Activated T-cell treated with anti-CD3 and anti-CD28 coated beads, Interleukin-2, amount 50 U/mL, for 4 hours (primary cell): Measurements from ENCODE around the gene GRB7. TPM values are rescaled to one million over a fixed set of nuclear protein-coding genes. Genes with fewer than 3 reads are reported as not detected.
"Not testable (repeated sequence)": the region's sequence is repeated elsewhere in the genome, so short reads cannot be mapped to it uniquely, and the experiment has no call there.

Experiments used
- ATAC-seq, 2 donors: fragments of 200-7000 bp; cut with Tn5 transposase; one replicate each; pipeline ENCODE4 v1.10.0; 2021
- DNase-seq: peaks from one replicate; pipeline ENCODE4 v3.0.0-alpha.2; 2020
- H3K27me3 Mint-ChIP-seq: one replicate; pipeline ENCODE4 v1.8.0; 2021; ENCODE audit warnings: low read depth, mixed read lengths
- H3K36me3 Mint-ChIP-seq: one replicate; pipeline ENCODE4 v1.8.0; 2022; ENCODE audit warnings: mixed read lengths; ENCODE audit not compliant: insufficient read depth
- H3K4me1 Mint-ChIP-seq: one replicate; pipeline ENCODE4 v1.8.0; 2021; ENCODE audit warnings: low read depth, mixed read lengths
- H3K4me3 Mint-ChIP-seq: one replicate; pipeline ENCODE4 v1.8.0; 2021; ENCODE audit warnings: mild to moderate bottlenecking, moderate library complexity, mixed read lengths
- H3K9me3 Mint-ChIP-seq: one replicate; pipeline ENCODE4 v1.8.0; 2021; ENCODE audit warnings: mixed read lengths
- total RNA-seq, 3 donors: library from RNA; stranded (reverse); gene quantifications; one replicate each; pipeline ENCODE4 v1.2.1, GENCODE V29; 2021

GRB7 gene
- under 1 TPM; 0.43 to 0.73 (median 0.47) TPM for total RNA-seq

DNA sequence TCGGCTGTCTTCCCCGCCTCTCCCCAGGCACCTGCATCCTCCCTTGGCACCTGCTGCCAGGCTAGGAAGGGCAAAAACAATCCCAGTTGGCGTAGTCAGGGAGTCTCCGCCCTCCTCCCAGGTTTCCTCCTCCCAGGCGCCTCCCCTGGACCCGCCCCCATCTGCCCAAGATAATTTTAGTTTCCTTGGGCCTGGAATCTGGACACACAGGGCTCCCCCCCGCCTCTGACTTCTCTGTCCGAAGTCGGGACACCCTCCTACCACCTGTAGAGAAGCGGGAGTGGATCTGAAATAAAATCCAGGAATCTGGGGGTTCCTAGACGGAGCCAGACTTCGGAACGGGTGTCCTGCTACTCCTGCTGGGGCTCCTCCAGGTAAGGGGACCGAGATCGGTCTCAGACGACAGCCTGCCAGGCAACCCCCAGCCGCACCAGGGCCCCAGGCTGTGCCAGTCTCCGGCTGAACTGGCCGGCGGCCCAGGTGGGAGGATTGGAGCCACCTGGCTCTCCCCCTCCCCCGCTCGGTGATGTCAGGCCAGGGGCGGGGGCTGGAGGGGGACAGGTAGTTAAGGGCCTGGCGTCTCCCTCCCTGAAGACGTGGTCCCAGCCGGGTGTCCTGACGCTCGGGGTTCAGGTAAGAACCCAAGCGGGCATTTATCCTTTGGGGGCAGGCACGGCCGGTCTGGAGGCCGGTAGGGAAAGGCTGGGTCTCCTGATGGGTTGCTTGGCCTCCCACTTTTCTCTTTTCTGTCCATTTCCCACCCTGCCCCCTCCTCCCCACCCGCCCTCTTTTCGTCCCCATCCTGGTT, at the start of gene GRB7:
TSS of gene GRB7 (plus strand) at position 179 of the 808 bp plus-strand sequence. CDS start 4,364 bp downstream, outside the sequence.
- Mint-ChIP-seq H3K9me3 (no peaks in the 10 kb centered on the region), H3K4me3 (peak within 1 kb of the TSS; percentile 72)
- no peak for DNase-seq

GRCh38 chr17:39688475-39688835, 49.3 kb upstream of the GRB7 start:
- H3K27me3 Mint-ChIP-seq: no peaks in the 10 kb centered on the region
- no peaks in the 10 kb centered on the region for H3K9me3 Mint-ChIP-seq
- H3K36me3 Mint-ChIP-seq: peaks cover 11% of the 10 kb centered on the region
- peaks cover 23% of the 10 kb centered on the region for H3K4me1 Mint-ChIP-seq
- H3K4me3 Mint-ChIP-seq: peak overlapping the region; percentile 98
- DNase-seq (no peak), ATAC-seq (no peak)

More for the DNA sequence above, at the start of gene GRB7:
- Mint-ChIP-seq H3K27me3 (peaks cover 27% of the 10 kb centered on the region), H3K36me3 (no peaks in the 10 kb centered on the region), H3K4me1 (peaks cover 14% of the 10 kb centered on the region)
- ATAC-seq: peak; percentile 4 to 13

GRCh38 chr17:39688945-39689344, 48.8 kb upstream of the GRB7 start:
- no peak for DNase-seq
- H3K27me3 Mint-ChIP-seq: no peaks in the 10 kb centered on the region
- no peak for ATAC-seq
- H3K9me3 Mint-ChIP-seq: no peaks in the 10 kb centered on the region
- H3K36me3 Mint-ChIP-seq: peaks cover 10% of the 10 kb centered on the region
- H3K4me1 Mint-ChIP-seq: peaks cover 23% of the 10 kb centered on the region
- H3K4me3 Mint-ChIP-seq: peak overlapping the region; percentile 98

DNA sequence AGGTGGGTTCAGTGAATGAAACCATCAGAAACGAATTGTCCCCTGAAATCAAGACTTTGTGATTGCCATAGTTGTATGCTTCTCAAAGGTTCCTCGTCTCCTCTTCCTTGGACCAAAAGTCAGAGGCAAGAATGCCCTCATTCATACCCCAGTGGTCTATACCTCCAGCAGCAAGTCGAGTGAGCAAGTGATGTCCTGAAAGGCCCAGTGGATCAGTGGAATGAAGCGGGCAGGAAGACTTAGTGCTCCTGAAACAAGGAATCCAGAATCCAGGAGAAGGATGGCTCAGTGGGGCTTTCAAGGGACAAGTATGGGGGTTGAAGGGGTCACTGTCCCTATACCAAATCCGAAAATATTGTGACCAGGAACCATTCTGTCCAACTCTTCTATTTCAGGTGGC, 43.1 kb upstream of the GRB7 start:
- H3K36me3 Mint-ChIP-seq: peaks cover 4% of the 10 kb centered on the region
- DNase-seq (no peak), ATAC-seq (no peak)
- H3K4me3 Mint-ChIP-seq: no peak overlapping the region
- no peaks in the 10 kb centered on the region for H3K9me3 Mint-ChIP-seq
- H3K27me3 Mint-ChIP-seq: peaks cover 17% of the 10 kb centered on the region
- peaks cover 2% of the 10 kb centered on the region for H3K4me1 Mint-ChIP-seq

DNA sequence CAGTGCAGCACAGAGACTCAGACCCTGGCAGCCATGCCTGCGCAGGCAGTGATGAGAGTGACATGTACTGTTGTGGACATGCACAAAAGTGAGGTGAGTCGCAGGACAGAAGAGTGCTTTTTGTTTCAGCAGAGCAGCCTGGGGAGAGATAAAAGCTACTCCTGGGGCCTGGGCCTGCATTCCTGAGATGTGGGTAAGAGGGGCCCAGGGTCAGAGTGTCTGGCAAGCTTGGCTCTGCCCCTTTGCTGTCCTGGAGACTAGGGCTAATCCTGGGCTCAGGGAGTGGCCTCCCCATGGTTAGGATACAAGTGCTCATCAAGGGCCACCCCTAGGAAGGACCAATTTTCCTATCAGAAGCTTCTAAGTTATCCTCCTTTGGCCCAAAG, 42.7 kb upstream of the GRB7 start:
- no peaks in the 10 kb centered on the region for H3K9me3 Mint-ChIP-seq
- peaks cover 4% of the 10 kb centered on the region for H3K36me3 Mint-ChIP-seq
- ATAC-seq (no peak), DNase-seq (no peak)
- H3K4me1 Mint-ChIP-seq: peaks cover 5% of the 10 kb centered on the region
- H3K4me3 Mint-ChIP-seq: no peak overlapping the region
- H3K27me3 Mint-ChIP-seq: peaks cover 20% of the 10 kb centered on the region

- Mint-ChIP-seq H3K36me3 (peaks cover 4% of the 10 kb centered on the region), H3K27me3 (peaks cover 33% of the 10 kb centered on the region), H3K4me1 (peaks cover 5% of the 10 kb centered on the region), H3K9me3 (no peaks in the 10 kb centered on the region), H3K4me3 (no peak overlapping the region)
- ATAC-seq: no peak
- no peak for DNase-seq
Observed at GRCh38 chr17:39696731-39697130, 41.0 kb upstream of the GRB7 start.

DNA sequence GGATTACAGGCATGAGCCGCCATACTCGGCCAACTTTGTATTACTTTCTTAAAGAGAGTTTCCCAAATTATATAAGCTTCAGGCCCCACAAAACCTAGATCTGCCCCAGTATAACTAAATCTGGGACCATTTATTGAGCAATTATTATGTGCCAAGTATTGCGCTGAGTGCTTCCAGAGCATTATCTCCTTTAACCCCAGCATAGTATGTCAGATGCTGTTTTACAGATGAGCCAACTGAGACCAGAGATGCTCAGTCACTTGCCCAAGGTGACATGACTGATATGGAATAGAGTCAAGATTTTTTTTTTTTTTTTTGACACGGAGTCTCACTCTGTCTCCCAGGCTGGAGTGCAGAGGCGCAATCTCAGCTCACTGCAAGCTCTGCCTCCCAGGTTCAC, 39.8 kb upstream of the GRB7 start:
- no peak for DNase-seq
- Mint-ChIP-seq H3K4me3 (no peak overlapping the region), H3K4me1 (peaks cover 5% of the 10 kb centered on the region), H3K27me3 (peaks cover 35% of the 10 kb centered on the region), H3K9me3 (no peaks in the 10 kb centered on the region), H3K36me3 (peaks cover 4% of the 10 kb centered on the region)
- no peak for ATAC-seq

DNA sequence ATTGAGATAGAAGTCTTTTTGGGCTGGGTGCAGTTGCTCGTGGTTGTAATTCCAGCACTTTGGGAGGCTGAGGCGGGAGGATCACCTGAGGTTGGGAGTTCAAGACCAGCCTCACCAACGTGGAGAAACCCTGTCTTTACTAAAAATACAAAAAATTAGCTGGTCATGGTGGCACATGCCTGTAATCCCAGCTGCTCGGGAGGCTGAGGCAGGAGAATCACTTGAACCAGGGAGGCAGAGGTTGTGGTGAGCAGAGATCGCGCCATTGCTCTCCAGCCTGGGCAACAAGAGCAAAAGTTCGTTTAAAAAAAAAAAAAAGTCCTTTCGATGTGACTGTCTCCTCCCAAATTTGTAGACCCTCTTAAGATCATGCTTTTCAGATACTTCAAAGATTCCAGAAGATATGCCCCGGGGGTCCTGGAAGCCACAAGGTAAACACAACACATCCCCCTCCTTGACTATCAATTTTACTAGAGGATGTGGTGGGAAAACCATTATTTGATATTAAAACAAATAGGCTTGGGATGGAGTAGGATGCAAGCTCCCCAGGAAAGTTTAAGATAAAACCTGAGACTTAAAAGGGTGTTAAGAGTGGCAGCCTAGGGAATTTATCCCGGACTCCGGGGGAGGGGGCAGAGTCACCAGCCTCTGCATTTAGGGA, 38.5 kb upstream of the GRB7 start:
- not testable (repeated sequence) for ATAC-seq, DNase-seq, H3K36me3 Mint-ChIP-seq, H3K4me1 Mint-ChIP-seq, H3K9me3 Mint-ChIP-seq
- H3K27me3 Mint-ChIP-seq: peaks cover 35% of the 10 kb centered on the region
- peak overlapping the region; percentile 33 for H3K4me3 Mint-ChIP-seq

- Mint-ChIP-seq H3K9me3 (no peaks in the 10 kb centered on the region), H3K27me3 (peaks cover 35% of the 10 kb centered on the region), H3K4me1 (peaks cover 5% of the 10 kb centered on the region), H3K36me3 (peaks cover 2% of the 10 kb centered on the region), H3K4me3 (peak within 1 kb of the TSS; percentile 33)
- DNase-seq (no peak), ATAC-seq (no peak)
Observed at GRCh38 chr17:39699818-39700147, 38.0 kb upstream of the GRB7 start, which contains the start of gene ERBB2. Gene ERBB2 (plus strand): TSS chr17:39700064. CDS start chr17:39700239, 175 bp downstream.

GRCh38 chr17:39700148-39700987, 37.4 kb upstream of the GRB7 start:
- Mint-ChIP-seq H3K9me3 (no peaks in the 10 kb centered on the region), H3K27me3 (peaks cover 35% of the 10 kb centered on the region), H3K4me1 (peaks cover 5% of the 10 kb centered on the region), H3K36me3 (no peaks in the 10 kb centered on the region), H3K4me3 (no peak overlapping the region)
- DNase-seq (no peak), ATAC-seq (peak in 1 of 2 donors; percentile 25)

GRCh38 chr17:39701012-39701783, 36.5 kb upstream of the GRB7 start:
- DNase-seq: no peak
- no peak for ATAC-seq
- Mint-ChIP-seq H3K36me3 (no peaks in the 10 kb centered on the region), H3K4me3 (no peak overlapping the region), H3K9me3 (no peaks in the 10 kb centered on the region), H3K4me1 (peaks cover 5% of the 10 kb centered on the region), H3K27me3 (peaks cover 35% of the 10 kb centered on the region)

- Mint-ChIP-seq H3K9me3 (no peaks in the 10 kb centered on the region), H3K4me1 (peaks cover 11% of the 10 kb centered on the region), H3K27me3 (peaks cover 35% of the 10 kb centered on the region), H3K4me3 (no peak overlapping the region), H3K36me3 (no peaks in the 10 kb centered on the region)
- ATAC-seq (no peak), DNase-seq (no peak)
Observed at GRCh38 chr17:39701784-39702422, 35.8 kb upstream of the GRB7 start.
